HEK293T (cell line): ENCODE data around the gene S100A8.

ENCODE experiments used
- CTCF ChIA-PET: fragments of 350-600 bp; formaldehyde crosslinking; extraction: SDS; loops from one replicate; lab custom pipeline; 2021; ENCODE audit warnings: antibody characterized with exemption, inconsistent platforms; lab: Yijun Ruan, JAX
- POLR2A ChIA-PET: fragments of 350-600 bp; formaldehyde crosslinking; extraction: SDS; loops from one replicate; lab custom pipeline; 2020; ENCODE audit warnings: antibody characterized with exemption, inconsistent platforms; lab: Yijun Ruan, JAX
- DNase-seq: peaks from one replicate; pipeline ENCODE4 v3.0.0; 2012; ENCODE audit warnings: mixed read lengths; ENCODE audit errors: extremely low spot score
- ARNT ChIP-seq: fragments of 450-650 bp; IDR thresholded peaks from 2 replicates; pipeline ENCODE4 v1.6.1; 2017; ENCODE audit warnings: mild to moderate bottlenecking
- BHLHE40 ChIP-seq: fragments of 450-650 bp; IDR thresholded peaks from 2 replicates; pipeline ENCODE4 v1.6.1; 2016; ENCODE audit warnings: mild to moderate bottlenecking, moderate library complexity, borderline replicate concordance
- CTBP1 ChIP-seq: fragments of 450-650 bp; IDR thresholded peaks from 2 replicates; pipeline ENCODE4 v1.6.1; 2016; ENCODE audit warnings: borderline replicate concordance
- ELF4 ChIP-seq: fragments of 450-650 bp; IDR thresholded peaks from 2 replicates; pipeline ENCODE4 v1.6.1; 2017; ENCODE audit warnings: antibody characterized with exemption
- FOXA1 ChIP-seq: fragments of 450-650 bp; IDR thresholded peaks from 2 replicates; pipeline ENCODE4 v1.6.1; 2016; ENCODE audit warnings: mild to moderate bottlenecking
- FOXK2 ChIP-seq: fragments of 450-650 bp; IDR thresholded peaks from 2 replicates; pipeline ENCODE4 v1.6.1; 2016; ENCODE audit warnings: mild to moderate bottlenecking
- FOXM1 ChIP-seq: fragments of 450-650 bp; IDR thresholded peaks from 2 replicates; pipeline ENCODE4 v1.6.1; 2017; ENCODE audit warnings: mild to moderate bottlenecking, borderline replicate concordance
- HDGF ChIP-seq: fragments of 450-650 bp; IDR thresholded peaks from 2 replicates; pipeline ENCODE4 v1.6.1; 2017; ENCODE audit warnings: antibody characterized with exemption, borderline replicate concordance
- L3MBTL2 ChIP-seq: fragments of 450-650 bp; conservative IDR thresholded peaks from 2 replicates; pipeline ENCODE4 v1.6.1; 2016; ENCODE audit warnings: mild to moderate bottlenecking
- LEF1 ChIP-seq: fragments of 450-650 bp; IDR thresholded peaks from 2 replicates; pipeline ENCODE4 v1.6.1; 2017; ENCODE audit warnings: mild to moderate bottlenecking, borderline replicate concordance
- NFRKB ChIP-seq: fragments of 450-650 bp; IDR thresholded peaks from 2 replicates; pipeline ENCODE4 v1.6.1; 2016; ENCODE audit warnings: mild to moderate bottlenecking, moderate library complexity
- SP1 ChIP-seq: fragments of 450-650 bp; IDR thresholded peaks from 2 replicates; pipeline ENCODE4 v1.6.1; 2017
- SUZ12 ChIP-seq: fragments of 450-650 bp; IDR thresholded peaks from 2 replicates; pipeline ENCODE4 v1.6.1; 2016; ENCODE audit warnings: mild to moderate bottlenecking
- TARDBP ChIP-seq: fragments of 450-650 bp; IDR thresholded peaks from 2 replicates; pipeline ENCODE4 v1.6.1; 2016
- ZNF384 ChIP-seq: fragments of 450-650 bp; IDR thresholded peaks from 2 replicates; pipeline ENCODE4 v1.6.1; 2016
- TF ChIP-seq, protein P1 (sequence below): fragments of 450-650 bp; IDR thresholded peaks from 2 replicates; pipeline ENCODE4 v1.6.1; 2016

The S100A8 gene

DNA sequence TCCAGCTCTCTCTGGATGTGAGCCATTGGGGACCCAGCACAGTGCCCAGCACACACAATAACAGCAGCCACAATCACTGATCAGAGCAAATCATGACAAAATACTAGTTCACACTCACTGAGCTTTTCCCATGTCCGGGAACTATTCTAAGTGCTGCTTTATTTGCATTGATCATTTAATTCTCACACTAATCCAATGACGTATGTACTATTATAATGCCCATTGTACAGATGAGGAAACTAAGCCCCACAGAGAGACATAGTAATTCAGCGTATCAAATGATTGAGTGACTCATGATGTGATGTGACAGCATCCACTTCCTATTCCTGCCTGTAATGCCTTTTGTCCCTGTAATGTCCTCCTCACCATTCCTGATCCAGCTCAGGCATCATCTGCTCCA lies 1.9 kb upstream of the S100A8 start:
- TF ChIP-seq FOXA1 (no peak), NFRKB (no peak), TARDBP (no peak), SP1 (no peak), ARNT (no peak)
- TF ChIP-seq, protein P1, sequence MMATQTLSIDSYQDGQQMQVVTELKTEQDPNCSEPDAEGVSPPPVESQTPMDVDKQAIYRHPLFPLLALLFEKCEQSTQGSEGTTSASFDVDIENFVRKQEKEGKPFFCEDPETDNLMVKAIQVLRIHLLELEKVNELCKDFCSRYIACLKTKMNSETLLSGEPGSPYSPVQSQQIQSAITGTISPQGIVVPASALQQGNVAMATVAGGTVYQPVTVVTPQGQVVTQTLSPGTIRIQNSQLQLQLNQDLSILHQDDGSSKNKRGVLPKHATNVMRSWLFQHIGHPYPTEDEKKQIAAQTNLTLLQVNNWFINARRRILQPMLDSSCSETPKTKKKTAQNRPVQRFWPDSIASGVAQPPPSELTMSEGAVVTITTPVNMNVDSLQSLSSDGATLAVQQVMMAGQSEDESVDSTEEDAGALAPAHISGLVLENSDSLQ = no peak
- POLR2A ChIA-PET = no interaction called here
- DNase-seq = no peak
- CTCF ChIA-PET = no interaction called here

DNA sequence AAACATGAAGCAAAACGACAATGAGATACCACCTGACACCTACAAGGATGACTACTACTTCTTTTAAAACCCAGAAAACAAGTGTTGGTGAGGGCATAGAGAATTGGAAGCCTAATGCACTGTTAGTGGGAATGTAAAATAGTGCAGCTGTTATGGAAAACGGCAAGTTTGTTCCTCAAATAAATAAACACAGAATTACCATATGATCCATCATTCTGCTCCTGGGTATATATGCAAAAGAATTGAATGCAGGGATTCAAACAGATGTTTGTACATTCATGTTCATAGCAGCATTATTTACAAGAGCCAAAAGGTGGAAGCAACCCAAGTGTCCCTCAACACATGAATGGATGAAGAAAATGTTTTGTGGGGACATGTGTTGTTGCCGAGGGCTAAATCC lies 1.4 kb upstream of the S100A8 start:
- CTCF ChIA-PET = no interaction called here
- TF ChIP-seq, protein P1 = no peak
- no peak for TF ChIP-seq SP1
- TF ChIP-seq HDGF = no peak
- TF ChIP-seq ARNT = no peak
- TF ChIP-seq LEF1 = no peak
- TF ChIP-seq ZNF384 = no peak
- POLR2A ChIA-PET = no interaction called here
- no peak for DNase-seq

- TF ChIP-seq SP1 = no peak
- ChIA-PET CTCF (no interaction called here), POLR2A (no interaction called here)
- DNase-seq = no peak
Observed at GRCh38 chr1:153389973-153390879, 647 bp downstream of the S100A8 start.

- CTCF ChIA-PET = no interaction called here
- DNase-seq = no peak
- POLR2A ChIA-PET = no interaction called here
- TF ChIP-seq SUZ12 (no peak), CTBP1 (no peak), ARNT (no peak), FOXK2 (no peak), NFRKB (no peak), ZNF384 (no peak), TARDBP (no peak)
Observed at GRCh38 chr1:153389401-153389800, 1.5 kb downstream of the S100A8 start.

DNA sequence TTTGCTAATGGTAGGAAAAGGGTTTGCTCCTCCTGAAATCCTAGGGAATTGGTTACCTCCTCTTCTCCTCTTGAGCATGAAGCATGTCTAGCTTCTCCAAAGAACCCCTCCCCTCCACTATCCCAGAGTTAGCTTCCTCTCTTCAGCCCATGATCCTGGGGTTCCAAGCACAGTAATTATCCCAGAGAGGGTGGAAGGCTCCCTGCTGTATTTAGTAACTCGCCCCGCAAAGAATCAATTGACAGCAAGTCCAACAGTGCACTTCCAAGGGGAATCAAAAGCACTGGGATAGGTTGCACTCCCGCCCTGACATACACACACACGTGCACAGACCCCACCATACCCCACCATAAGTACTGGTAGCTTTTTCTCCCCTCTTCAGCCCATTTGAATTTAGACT lies 3.1 kb downstream of the S100A8 start:
- ChIA-PET POLR2A (no interaction called here), CTCF (no interaction called here)
- TF ChIP-seq, protein P1 = no peak
- TF ChIP-seq NFRKB = no peak
- DNase-seq = no peak

- POLR2A ChIA-PET = no interaction called here
- no peak for DNase-seq
- CTCF ChIA-PET = no interaction called here
- TF ChIP-seq L3MBTL2 (no peak), CTBP1 (no peak), FOXM1 (no peak), ELF4 (no peak), TARDBP (no peak), NFRKB (no peak), LEF1 (no peak), SP1 (no peak), SUZ12 (no peak), HDGF (no peak), ZNF384 (no peak), BHLHE40 (no peak), ARNT (no peak), FOXA1 (no peak), FOXK2 (no peak)
- TF ChIP-seq, protein P1 = no peak
Observed at GRCh38 chr1:153387001-153387400, 3.9 kb downstream of the S100A8 start.

DNA sequence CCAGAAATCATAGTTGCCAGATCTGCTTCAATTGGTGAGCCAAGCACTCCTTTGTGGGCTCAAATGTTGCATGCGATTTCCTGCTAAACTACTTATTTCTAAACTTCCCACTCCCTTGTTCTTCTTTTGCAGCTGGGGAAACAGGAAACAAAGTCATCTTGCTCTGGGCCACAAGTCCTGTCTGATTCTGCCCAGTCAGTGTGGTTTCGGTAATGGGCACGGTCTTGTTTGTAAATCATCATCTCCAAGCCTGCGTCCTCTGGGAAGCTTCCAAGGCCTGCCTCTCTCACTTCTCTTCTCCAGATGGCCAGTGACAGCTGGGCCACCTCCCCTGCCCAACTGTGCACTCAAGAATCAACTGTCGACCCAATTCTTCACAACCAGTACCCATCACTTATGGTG lies 4.4 kb downstream of the S100A8 start:
- no peak for DNase-seq
- POLR2A ChIA-PET = no interaction called here
- CTCF ChIA-PET = interaction anchor here (1.3 kb wide), 1 partner anchor 33 kb away, joined by 3 read pairs; no protein-coding TSS in a partner anchor

More for the DNA sequence above, 4.4 kb downstream of the S100A8 start:
- TF ChIP-seq ZNF384 (no peak), TARDBP (no peak), ELF4 (no peak), FOXA1 (no peak), LEF1 (no peak), ARNT (no peak), SP1 (no peak), HDGF (no peak), FOXM1 (no peak), BHLHE40 (no peak), NFRKB (no peak), CTBP1 (no peak), FOXK2 (no peak), L3MBTL2 (no peak), SUZ12 (no peak)
- TF ChIP-seq, protein P1 = no peak
